NB4 (cell line): Measurements from ENCODE around the gene CDH23.
A peak's percentile ranks its signal among the peaks of the same experiment; 100 is the strongest.

Experiments used
- DNase-seq: peaks from one replicate; pipeline ENCODE4 v3.0.0; 2010; ENCODE audit warnings: low read depth
- H3K4me3 ChIP-seq: one replicate; pipeline ENCODE4 v1.5.1; 2011; ENCODE audit warnings: mild to moderate bottlenecking, low read depth, low read length, moderate library complexity
- CTCF ChIP-seq: IDR thresholded peaks from one replicate; pipeline ENCODE4 v1.5.1; 2012; ENCODE audit warnings: low read depth, low read length
- MAX ChIP-seq: IDR thresholded peaks from 2 replicates; pipeline ENCODE4 v1.6.1; 2011; ENCODE audit warnings: low read depth, low read length
- MYC ChIP-seq: IDR thresholded peaks from 2 replicates; pipeline ENCODE4 v1.6.1; 2011; ENCODE audit warnings: low read depth, low read length
- POLR2A ChIP-seq: IDR thresholded peaks from 2 replicates; pipeline ENCODE4 v1.6.1; 2011; ENCODE audit warnings: mild to moderate bottlenecking; ENCODE audit not compliant: insufficient read length; ENCODE audit errors: extremely low read depth

Gene CDH23

GRCh38 chr10:71483135-71483534 lies 86.4 kb downstream of the CDH23 start:
- DNase-seq, result no peak
- TF ChIP-seq MAX (no peak), MYC (no peak), POLR2A (no peak), CTCF (no peak)

GRCh38 chr10:71483885-71484751 lies 87.4 kb downstream of the CDH23 start:
- no peak overlapping the region for H3K4me3 ChIP-seq
- no peak for TF ChIP-seq MYC
- no peak for TF ChIP-seq MAX
- TF ChIP-seq POLR2A, result no peak
- no peak for TF ChIP-seq CTCF
- no peak for DNase-seq

More at GRCh38 chr10:71483135-71483534, 86.4 kb downstream of the CDH23 start:
- H3K4me3 ChIP-seq, result no peak overlapping the region

- peak; percentile 75 for DNase-seq
- H3K4me3 ChIP-seq, result no peak overlapping the region
- peak; percentile 96 for TF ChIP-seq CTCF
- no peak for TF ChIP-seq POLR2A
- TF ChIP-seq MAX, result no peak; the same call in 1 of the 2 replicates
- TF ChIP-seq MYC, result no peak
Observed at GRCh38 chr10:71486484-71487114, 89.9 kb downstream of the CDH23 start.

- TF ChIP-seq MAX, result no peak
- TF ChIP-seq CTCF, result no peak
- no peak for TF ChIP-seq MYC
- TF ChIP-seq POLR2A, result no peak
- no peak overlapping the region for H3K4me3 ChIP-seq
- peak; percentile 26 for DNase-seq
Observed at GRCh38 chr10:71487726-71488125, 91.0 kb downstream of the CDH23 start.

- TF ChIP-seq POLR2A (no peak), MYC (no peak), CTCF (no peak)
- no peak for DNase-seq
- no peak overlapping the region for H3K4me3 ChIP-seq
Observed at GRCh38 chr10:71489077-71489476, 92.4 kb downstream of the CDH23 start.

- TF ChIP-seq POLR2A (no peak), MYC (no peak), MAX (no peak), CTCF (no peak)
- H3K4me3 ChIP-seq, result no peak overlapping the region
- DNase-seq, result no peak
Observed at GRCh38 chr10:71492872-71493271, 96.2 kb downstream of the CDH23 start.
